SK-N-SH (cell line): ENCODE data around the gene LTBP2. TPM values are rescaled to one million over a fixed set of nuclear protein-coding genes. Genes with fewer than 3 reads are reported as not detected.

Experiments used
- CTCF ChIA-PET: fragments of 300-600, 350-600 bp; formaldehyde crosslinking; extraction: SDS; loops from one replicate; lab custom pipeline; 2021; lab: Yijun Ruan, JAX
- POLR2A ChIA-PET: fragments of 350-600 bp; sonication (Branson Sonifier 250); formaldehyde crosslinking; extraction: SDS; loops from one replicate; lab custom pipeline; 2020; ENCODE audit warnings: antibody characterized with exemption, inconsistent platforms; lab: Yijun Ruan, JAX
- DNase-seq: peaks from one replicate; pipeline ENCODE4 v3.0.0; 2012
- H2AFZ ChIP-seq: fragments of 200-600 bp; sonication (generic); 2 replicates; pipeline ENCODE4 v1.8.1; 2016; ENCODE audit warnings: antibody characterized with exemption, mild to moderate bottlenecking, low read depth
- H3F3A ChIP-seq: fragments of 200-600 bp; sonication (generic); replicated peaks from 2 replicates; pipeline ENCODE3; 2016; ENCODE audit warnings: antibody characterized with exemption, mild to moderate bottlenecking; ENCODE audit not compliant: insufficient read depth
- H3K27ac ChIP-seq, 2 experiments: fragments of 200-500 bp in 1 of 2; fragments of 200-600 bp in 1 of 2; sonication (Bioruptor generic) in 1 of 2; sonication (generic), shearing (Covaris generic) in 1 of 2; 2 replicates each; pipeline versions ENCODE4 v1.5.1 to v1.6.1; 2014 to 2016; ENCODE audit warnings: low read depth in 2 of 2, inconsistent platforms in 1 of 2, low read length in 1 of 2, mild to moderate bottlenecking in 1 of 2, mixed read lengths in 1 of 2
- H3K27me3 ChIP-seq: fragments of 200-600 bp; sonication (generic), shearing (Covaris generic); 2 replicates; pipeline ENCODE4 v1.6.1; 2016; ENCODE audit warnings: mixed run types; ENCODE audit not compliant: insufficient read depth
- H3K36me3 ChIP-seq, 2 experiments: fragments of 200-500 bp in 1 of 2; fragments of 200-600 bp in 1 of 2; sonication (Bioruptor generic) in 1 of 2; sonication (generic) in 1 of 2; replicated peaks in 1 of 2; 2 replicates each; pipeline versions ENCODE3 to v1.5.1; 2014 to 2016; ENCODE audit warnings: low read length in 1 of 2, mild to moderate bottlenecking in 1 of 2; ENCODE audit not compliant: insufficient read depth in 2 of 2, control insufficient read depth in 1 of 2
- H3K4me1 ChIP-seq, 2 experiments: fragments of 200-500 bp in 1 of 2; fragments of 200-600 bp in 1 of 2; sonication (Bioruptor generic) in 1 of 2; sonication (generic), shearing (Covaris generic) in 1 of 2; 2 replicates each; pipeline versions ENCODE4 v1.5.1 to v1.6.1; 2014 to 2016; ENCODE audit warnings: low read depth in 1 of 2, low read length in 1 of 2, mixed run types in 1 of 2; ENCODE audit not compliant: insufficient read depth in 2 of 2, control insufficient read depth in 1 of 2
- H3K4me2 ChIP-seq: fragments of 200-600 bp; sonication (generic), shearing (Covaris generic); 2 replicates; pipeline ENCODE4 v1.6.1; 2017; ENCODE audit warnings: mixed run types
- H3K4me3 ChIP-seq, 2 experiments: fragments of 200-500 bp in 1 of 2; fragments of 200-600 bp in 1 of 2; sonication (Bioruptor generic) in 1 of 2; sonication (generic), shearing (Covaris generic) in 1 of 2; 2 replicates each; pipeline versions ENCODE4 v1.5.1 to v1.8.1; 2014 to 2016; ENCODE audit warnings: low read depth in 2 of 2, inconsistent platforms in 1 of 2, low read length in 1 of 2, mild to moderate bottlenecking in 1 of 2, mixed read lengths in 1 of 2, moderate library complexity in 1 of 2
- H3K79me2 ChIP-seq: fragments of 200-600 bp; sonication (generic); 2 replicates; pipeline ENCODE4 v1.8.1; 2017; ENCODE audit warnings: mild to moderate bottlenecking; ENCODE audit not compliant: insufficient read depth
- H3K9ac ChIP-seq: fragments of 200-600 bp; sonication (generic); 2 replicates; pipeline ENCODE4 v1.6.1; 2017; ENCODE audit warnings: mixed run types
- H3K9me2 ChIP-seq: fragments of 200-600 bp; sonication (generic); 2 replicates; pipeline ENCODE4 v1.6.1; 2017; ENCODE audit warnings: mixed run types
- H3K9me3 ChIP-seq: fragments of 200-600 bp; sonication (generic); 2 replicates; pipeline ENCODE4 v1.6.1; 2017; ENCODE audit warnings: mixed run types, mild to moderate bottlenecking, moderate library complexity
- H4K20me1 ChIP-seq: fragments of 200-600 bp; sonication (generic); 2 replicates; pipeline ENCODE4 v1.6.1; 2017; ENCODE audit warnings: mild to moderate bottlenecking, mixed run types; ENCODE audit not compliant: insufficient read depth
- ELF1 ChIP-seq: IDR thresholded peaks from 2 replicates; pipeline ENCODE4 v1.4.0; 2012
- JUND ChIP-seq: IDR thresholded peaks from 2 replicates; pipeline ENCODE4 v1.4.0; 2012
- MEF2A ChIP-seq: IDR thresholded peaks from 2 replicates; pipeline ENCODE4 v1.4.0; 2012; ENCODE audit warnings: low read depth, borderline replicate concordance
- MXI1 ChIP-seq: IDR thresholded peaks from 2 replicates; pipeline ENCODE4 v1.6.1; 2012; ENCODE audit warnings: mild to moderate bottlenecking, low read depth, low read length, improper control_type of control experiment
- NRF1 ChIP-seq: IDR thresholded peaks from 2 replicates; pipeline ENCODE4 v1.6.1; 2012; ENCODE audit warnings: low read depth, mild to moderate bottlenecking, low read length
- POLR2AphosphoS5 ChIP-seq: IDR thresholded peaks from 2 replicates; pipeline ENCODE4 v1.6.1; 2012; ENCODE audit warnings: low read depth, low read length
- RAD21 ChIP-seq: IDR thresholded peaks from 2 replicates; pipeline ENCODE4 v1.6.1; 2012; ENCODE audit warnings: mild to moderate bottlenecking, low read length
- RCOR1 ChIP-seq: fragments of 150-350 bp; IDR thresholded peaks from 2 replicates; pipeline ENCODE4 v1.6.1; 2017; ENCODE audit warnings: antibody characterized with exemption, low read length
- SMC3 ChIP-seq: IDR thresholded peaks from 2 replicates; pipeline ENCODE4 v1.6.1; 2012; ENCODE audit warnings: low read depth, low read length, improper control_type of control experiment
- TAF1 ChIP-seq: IDR thresholded peaks from 2 replicates; pipeline ENCODE4 v1.6.1; 2012; ENCODE audit warnings: low read depth, mild to moderate bottlenecking, low read length, moderate library complexity, borderline replicate concordance
- TCF12 ChIP-seq: IDR thresholded peaks from 2 replicates; pipeline ENCODE4 v1.4.0; 2012
- WGBS: methylation state at CpG from one replicate; pipeline ENCODE4 v1.1.6; 2017; ENCODE audit warnings: low lambda C conversion rate; 5-methylcytosine and 5-hydroxymethylcytosine counted together
- polyA plus RNA-seq, 3 experiments: library from polyadenylated mRNA; depleted of rRNA; stranded (reverse); fragments of >200 nt; gene quantifications; 2 replicates each; pipeline ENCODE4 v1.2.3, GENCODE V29; 2012
- TF ChIP-seq, protein P1 (sequence below): IDR thresholded peaks from 2 replicates; pipeline ENCODE4; 2012
- TF ChIP-seq, protein P2 (sequence below): IDR thresholded peaks from 2 replicates; pipeline ENCODE4 v1.4.0; 2012; ENCODE audit warnings: low read depth, borderline replicate concordance
- TF ChIP-seq, protein P3 (sequence below): fragments of 150-350 bp; IDR thresholded peaks from 2 replicates; pipeline ENCODE4 v1.6.1; 2016; ENCODE audit warnings: mild to moderate bottlenecking, low read depth, low read length
- TF ChIP-seq, protein P4 (sequence below): IDR thresholded peaks from 2 replicates; pipeline ENCODE4 v1.6.1; 2012; ENCODE audit warnings: mild to moderate bottlenecking, low read depth, low read length, moderate library complexity
- TF ChIP-seq, protein P5 (sequence below): fragments of 200-600 bp; sonication (generic); IDR thresholded peaks from 2 replicates; pipeline ENCODE4 v1.6.1; 2017; ENCODE audit warnings: antibody characterized with exemption, mild to moderate bottlenecking, moderate library complexity

LTBP2 gene
- polyA plus RNA-seq, 1 of the 3 experiments (the other 2 are of a cell fraction): 58.8 TPM

DNA sequence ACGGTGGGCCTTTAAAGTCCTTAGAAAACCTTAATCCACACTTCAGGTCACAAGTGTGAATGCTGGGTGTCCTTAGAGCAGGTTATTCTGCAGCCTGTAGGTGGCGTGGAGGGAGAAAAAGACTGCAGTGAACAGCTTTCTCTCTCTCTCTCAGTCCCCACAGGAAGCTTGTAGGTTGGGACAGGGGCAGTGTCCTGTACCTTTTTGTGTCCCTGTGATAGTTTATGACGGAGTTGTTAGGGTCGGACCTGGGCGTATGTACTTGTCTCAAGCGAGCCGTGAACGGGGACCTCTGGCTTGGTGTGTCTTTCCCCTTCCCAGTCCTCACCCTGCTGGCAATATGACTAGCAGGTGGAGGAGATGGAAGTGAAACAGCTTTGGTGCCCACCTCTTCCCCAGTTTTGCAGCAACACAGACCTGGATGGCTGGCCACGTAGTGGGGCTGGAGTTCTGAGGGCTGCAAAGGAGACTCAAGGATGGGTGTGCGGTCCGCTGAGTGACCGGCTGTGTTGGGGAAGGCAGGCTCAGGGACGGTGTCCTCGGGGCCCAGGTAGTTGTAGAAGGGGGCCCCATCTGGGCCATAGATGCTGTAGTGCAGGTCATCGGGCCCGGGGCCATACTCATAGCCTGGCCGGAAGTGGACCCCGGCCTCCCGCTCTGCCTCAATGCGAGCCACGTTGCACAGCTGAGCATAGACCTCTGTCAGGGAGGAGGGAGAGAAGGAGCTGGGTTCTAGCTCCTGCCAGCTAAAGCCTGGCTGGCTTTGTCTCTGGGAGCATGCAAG, 109.6 kb downstream of the LTBP2 start:
- no peak overlapping the region for H3K4me2 ChIP-seq
- no peak overlapping the region for H3K9ac ChIP-seq
- DNase-seq: peak; percentile 66
- no peaks in the 10 kb centered on the region for H4K20me1 ChIP-seq
- H3K4me3 ChIP-seq: no peak overlapping the region
- no peaks in the 10 kb centered on the region for H3K9me2 ChIP-seq
- 86% methylated on average over 14 of the region's 21 CpGs for WGBS
- H2AFZ ChIP-seq: no peak overlapping the region
- CTCF ChIA-PET: interaction anchor here (0.6 to 11.1 kb wide), 45 partner anchors 9 to 500 kb away, joined by 3 to 126 read pairs (median 4); partner anchors contain the start of genes EIF2B2, ISCA2, LTBP2 and NPC2
- H3K4me1 ChIP-seq: peaks cover 0 to 13% of the 10 kb centered on the region in 2 experiments; a peak in 1 of 4 replicates
- H3K27ac ChIP-seq: no peak overlapping the region
- H3K79me2 ChIP-seq: no peaks in the 10 kb centered on the region
- peaks cover 39 to 62% of the 10 kb centered on the region in 2 experiments for H3K36me3 ChIP-seq
- H3K27me3 ChIP-seq: no peaks in the 10 kb centered on the region
- H3K9me3 ChIP-seq: no peaks in the 10 kb centered on the region
- H3F3A ChIP-seq: peaks cover 33% of the 10 kb centered on the region
- POLR2A ChIA-PET: no interaction called here
- TF ChIP-seq TCF12: no peak
- no peak for TF ChIP-seq ELF1
- no peak for TF ChIP-seq RCOR1
- no peak for TF ChIP-seq JUND
- TF ChIP-seq, protein P1, sequence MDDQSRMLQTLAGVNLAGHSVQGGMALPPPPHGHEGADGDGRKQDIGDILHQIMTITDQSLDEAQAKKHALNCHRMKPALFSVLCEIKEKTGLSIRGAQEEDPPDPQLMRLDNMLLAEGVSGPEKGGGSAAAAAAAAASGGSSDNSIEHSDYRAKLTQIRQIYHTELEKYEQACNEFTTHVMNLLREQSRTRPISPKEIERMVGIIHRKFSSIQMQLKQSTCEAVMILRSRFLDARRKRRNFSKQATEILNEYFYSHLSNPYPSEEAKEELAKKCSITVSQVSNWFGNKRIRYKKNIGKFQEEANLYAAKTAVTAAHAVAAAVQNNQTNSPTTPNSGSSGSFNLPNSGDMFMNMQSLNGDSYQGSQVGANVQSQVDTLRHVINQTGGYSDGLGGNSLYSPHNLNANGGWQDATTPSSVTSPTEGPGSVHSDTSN: no peak
- TF ChIP-seq, protein P2, sequence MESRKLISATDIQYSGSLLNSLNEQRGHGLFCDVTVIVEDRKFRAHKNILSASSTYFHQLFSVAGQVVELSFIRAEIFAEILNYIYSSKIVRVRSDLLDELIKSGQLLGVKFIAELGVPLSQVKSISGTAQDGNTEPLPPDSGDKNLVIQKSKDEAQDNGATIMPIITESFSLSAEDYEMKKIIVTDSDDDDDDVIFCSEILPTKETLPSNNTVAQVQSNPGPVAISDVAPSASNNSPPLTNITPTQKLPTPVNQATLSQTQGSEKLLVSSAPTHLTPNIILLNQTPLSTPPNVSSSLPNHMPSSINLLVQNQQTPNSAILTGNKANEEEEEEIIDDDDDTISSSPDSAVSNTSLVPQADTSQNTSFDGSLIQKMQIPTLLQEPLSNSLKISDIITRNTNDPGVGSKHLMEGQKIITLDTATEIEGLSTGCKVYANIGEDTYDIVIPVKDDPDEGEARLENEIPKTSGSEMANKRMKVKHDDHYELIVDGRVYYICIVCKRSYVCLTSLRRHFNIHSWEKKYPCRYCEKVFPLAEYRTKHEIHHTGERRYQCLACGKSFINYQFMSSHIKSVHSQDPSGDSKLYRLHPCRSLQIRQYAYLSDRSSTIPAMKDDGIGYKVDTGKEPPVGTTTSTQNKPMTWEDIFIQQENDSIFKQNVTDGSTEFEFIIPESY: no peak
- TF ChIP-seq, protein P3, sequence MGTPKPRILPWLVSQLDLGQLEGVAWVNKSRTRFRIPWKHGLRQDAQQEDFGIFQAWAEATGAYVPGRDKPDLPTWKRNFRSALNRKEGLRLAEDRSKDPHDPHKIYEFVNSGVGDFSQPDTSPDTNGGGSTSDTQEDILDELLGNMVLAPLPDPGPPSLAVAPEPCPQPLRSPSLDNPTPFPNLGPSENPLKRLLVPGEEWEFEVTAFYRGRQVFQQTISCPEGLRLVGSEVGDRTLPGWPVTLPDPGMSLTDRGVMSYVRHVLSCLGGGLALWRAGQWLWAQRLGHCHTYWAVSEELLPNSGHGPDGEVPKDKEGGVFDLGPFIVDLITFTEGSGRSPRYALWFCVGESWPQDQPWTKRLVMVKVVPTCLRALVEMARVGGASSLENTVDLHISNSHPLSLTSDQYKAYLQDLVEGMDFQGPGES: no peak
- TF ChIP-seq, protein P4, sequence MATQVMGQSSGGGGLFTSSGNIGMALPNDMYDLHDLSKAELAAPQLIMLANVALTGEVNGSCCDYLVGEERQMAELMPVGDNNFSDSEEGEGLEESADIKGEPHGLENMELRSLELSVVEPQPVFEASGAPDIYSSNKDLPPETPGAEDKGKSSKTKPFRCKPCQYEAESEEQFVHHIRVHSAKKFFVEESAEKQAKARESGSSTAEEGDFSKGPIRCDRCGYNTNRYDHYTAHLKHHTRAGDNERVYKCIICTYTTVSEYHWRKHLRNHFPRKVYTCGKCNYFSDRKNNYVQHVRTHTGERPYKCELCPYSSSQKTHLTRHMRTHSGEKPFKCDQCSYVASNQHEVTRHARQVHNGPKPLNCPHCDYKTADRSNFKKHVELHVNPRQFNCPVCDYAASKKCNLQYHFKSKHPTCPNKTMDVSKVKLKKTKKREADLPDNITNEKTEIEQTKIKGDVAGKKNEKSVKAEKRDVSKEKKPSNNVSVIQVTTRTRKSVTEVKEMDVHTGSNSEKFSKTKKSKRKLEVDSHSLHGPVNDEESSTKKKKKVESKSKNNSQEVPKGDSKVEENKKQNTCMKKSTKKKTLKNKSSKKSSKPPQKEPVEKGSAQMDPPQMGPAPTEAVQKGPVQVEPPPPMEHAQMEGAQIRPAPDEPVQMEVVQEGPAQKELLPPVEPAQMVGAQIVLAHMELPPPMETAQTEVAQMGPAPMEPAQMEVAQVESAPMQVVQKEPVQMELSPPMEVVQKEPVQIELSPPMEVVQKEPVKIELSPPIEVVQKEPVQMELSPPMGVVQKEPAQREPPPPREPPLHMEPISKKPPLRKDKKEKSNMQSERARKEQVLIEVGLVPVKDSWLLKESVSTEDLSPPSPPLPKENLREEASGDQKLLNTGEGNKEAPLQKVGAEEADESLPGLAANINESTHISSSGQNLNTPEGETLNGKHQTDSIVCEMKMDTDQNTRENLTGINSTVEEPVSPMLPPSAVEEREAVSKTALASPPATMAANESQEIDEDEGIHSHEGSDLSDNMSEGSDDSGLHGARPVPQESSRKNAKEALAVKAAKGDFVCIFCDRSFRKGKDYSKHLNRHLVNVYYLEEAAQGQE: no peak
- no peak for TF ChIP-seq TAF1
- TF ChIP-seq, protein P5, sequence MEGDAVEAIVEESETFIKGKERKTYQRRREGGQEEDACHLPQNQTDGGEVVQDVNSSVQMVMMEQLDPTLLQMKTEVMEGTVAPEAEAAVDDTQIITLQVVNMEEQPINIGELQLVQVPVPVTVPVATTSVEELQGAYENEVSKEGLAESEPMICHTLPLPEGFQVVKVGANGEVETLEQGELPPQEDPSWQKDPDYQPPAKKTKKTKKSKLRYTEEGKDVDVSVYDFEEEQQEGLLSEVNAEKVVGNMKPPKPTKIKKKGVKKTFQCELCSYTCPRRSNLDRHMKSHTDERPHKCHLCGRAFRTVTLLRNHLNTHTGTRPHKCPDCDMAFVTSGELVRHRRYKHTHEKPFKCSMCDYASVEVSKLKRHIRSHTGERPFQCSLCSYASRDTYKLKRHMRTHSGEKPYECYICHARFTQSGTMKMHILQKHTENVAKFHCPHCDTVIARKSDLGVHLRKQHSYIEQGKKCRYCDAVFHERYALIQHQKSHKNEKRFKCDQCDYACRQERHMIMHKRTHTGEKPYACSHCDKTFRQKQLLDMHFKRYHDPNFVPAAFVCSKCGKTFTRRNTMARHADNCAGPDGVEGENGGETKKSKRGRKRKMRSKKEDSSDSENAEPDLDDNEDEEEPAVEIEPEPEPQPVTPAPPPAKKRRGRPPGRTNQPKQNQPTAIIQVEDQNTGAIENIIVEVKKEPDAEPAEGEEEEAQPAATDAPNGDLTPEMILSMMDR: peak; percentile 46
- peak; percentile 68 for TF ChIP-seq RAD21
- no peak for TF ChIP-seq POLR2AphosphoS5
- TF ChIP-seq SMC3: peak; percentile 53
- TF ChIP-seq MEF2A: no peak
- no peak for TF ChIP-seq NRF1
- TF ChIP-seq MXI1: no peak
